ENCODE measurements around the gene INTS7.
"Not testable (repeated sequence)": the region's sequence is repeated elsewhere in the genome, so short reads cannot be mapped to it uniquely, and the experiment has no call there.

The INTS7 gene

DNA sequence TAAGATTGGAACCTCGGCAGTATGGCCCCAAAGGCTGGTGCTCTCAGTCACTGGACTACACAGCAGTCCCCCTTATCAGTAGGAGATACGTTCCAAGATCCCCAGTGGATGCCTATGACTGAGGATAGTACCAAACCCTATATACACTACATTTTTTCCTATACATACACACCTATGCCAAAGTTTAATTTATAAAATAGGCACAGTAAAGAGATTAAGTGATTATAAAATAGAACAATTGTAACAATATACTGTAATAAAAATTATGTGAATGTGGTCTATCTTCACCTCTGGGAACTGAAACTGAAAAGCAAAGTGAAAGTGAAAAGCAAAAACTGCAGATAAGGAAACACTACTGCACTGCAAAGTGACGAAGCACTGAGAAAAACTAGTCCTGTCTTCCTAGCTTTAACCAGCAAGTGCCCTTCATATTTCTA, 96.8 kb downstream of the INTS7 start:
- no peak for TF ChIP-seq CTCF (IDR thresholded peaks at IDR 0.05; ENCODE audit: low read depth, low read length, missing control alignments)

DNA sequence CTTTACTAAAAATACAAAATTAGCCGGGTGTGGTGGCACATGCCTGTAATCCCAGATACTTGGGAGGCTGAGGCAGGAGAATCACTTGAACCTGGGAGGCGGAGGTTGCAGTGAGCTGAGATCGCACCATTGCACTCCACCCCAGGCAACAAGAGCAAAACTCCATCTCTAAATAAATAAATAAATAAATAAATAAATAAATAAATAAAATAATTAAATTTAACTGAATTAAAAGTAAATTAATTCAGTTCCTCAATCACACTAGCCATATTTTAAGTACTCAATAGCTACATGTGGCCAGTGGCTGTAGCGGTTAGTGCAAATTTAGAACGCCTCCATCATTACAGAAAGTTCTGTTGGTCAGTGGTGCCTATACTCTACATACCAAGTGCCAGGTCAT, 97.9 kb downstream of the INTS7 start:
- H3K36me3 ChIP-seq (replicated peaks); DNase-seq; H3K27me3 ChIP-seq (replicated peaks); H3K4me3 ChIP-seq (ENCODE audit: low read depth, low read length); H3K27ac ChIP-seq; in situ Hi-C loops (cut with HindIII; ENCODE audit: low pct_ligation_motif_present, low sequenced_read_pairs): not testable (repeated sequence)

More for the DNA sequence above, 96.8 kb downstream of the INTS7 start:
- no peaks in the 10 kb centered on the region for H3K27me3 ChIP-seq (replicated peaks)
- H3K4me3 ChIP-seq (ENCODE audit: low read depth, low read length): no peak overlapping the region
- in situ Hi-C loops (cut with HindIII; ENCODE audit: low pct_ligation_motif_present, low sequenced_read_pairs): no loop called here
- H3K27ac ChIP-seq: no peak overlapping the region
- no peak for DNase-seq
- H3K36me3 ChIP-seq (replicated peaks): no peaks in the 10 kb centered on the region

GRCh38 chr1:211935448-211935970, 99.8 kb downstream of the INTS7 start:
- no peak for TF ChIP-seq CTCF (IDR thresholded peaks at IDR 0.05; ENCODE audit: low read depth, low read length, missing control alignments)
- Histone ChIP-seq H3K36me3 (replicated peaks) (no peaks in the 10 kb centered on the region), H3K27ac (no peak overlapping the region), H3K4me3 (ENCODE audit: low read depth, low read length) (no peak overlapping the region), H3K27me3 (replicated peaks) (no peaks in the 10 kb centered on the region)
- in situ Hi-C loops (cut with HindIII; ENCODE audit: low pct_ligation_motif_present, low sequenced_read_pairs): no loop called here
- DNase-seq: no peak

GRCh38 chr1:211933946-211934714, 101.2 kb downstream of the INTS7 start:
- in situ Hi-C loops (cut with HindIII; ENCODE audit: low pct_ligation_motif_present, low sequenced_read_pairs): no loop called here
- DNase-seq: no peak
- Histone ChIP-seq H3K36me3 (replicated peaks) (no peaks in the 10 kb centered on the region), H3K4me3 (ENCODE audit: low read depth, low read length) (no peak overlapping the region), H3K27me3 (replicated peaks) (no peaks in the 10 kb centered on the region), H3K27ac (no peak overlapping the region)
- TF ChIP-seq CTCF (IDR thresholded peaks at IDR 0.05; ENCODE audit: low read depth, low read length, missing control alignments): no peak

- DNase-seq: no peak
- Histone ChIP-seq H3K4me3 (ENCODE audit: low read depth, low read length) (no peak overlapping the region), H3K27ac (no peak overlapping the region), H3K36me3 (replicated peaks) (no peaks in the 10 kb centered on the region), H3K27me3 (replicated peaks) (no peaks in the 10 kb centered on the region)
- no peak for TF ChIP-seq CTCF (IDR thresholded peaks at IDR 0.05; ENCODE audit: low read depth, low read length, missing control alignments)
- in situ Hi-C loops (cut with HindIII; ENCODE audit: low pct_ligation_motif_present, low sequenced_read_pairs): no loop called here
These were observed 102.5 kb downstream of the INTS7 start for GRCh38 chr1:211932933-211933254.

- no peak overlapping the region for H3K4me3 ChIP-seq (ENCODE audit: low read depth, low read length)
- no peaks in the 10 kb centered on the region for H3K27me3 ChIP-seq (replicated peaks)
- in situ Hi-C loops (cut with HindIII; ENCODE audit: low pct_ligation_motif_present, low sequenced_read_pairs): no loop called here
- no peak overlapping the region for H3K27ac ChIP-seq
- peak; percentile 54 for DNase-seq
- H3K36me3 ChIP-seq (replicated peaks): no peaks in the 10 kb centered on the region
- no peak for TF ChIP-seq CTCF (IDR thresholded peaks at IDR 0.05; ENCODE audit: low read depth, low read length, missing control alignments)
These were observed 103.0 kb downstream of the INTS7 start for GRCh38 chr1:211932231-211932932.
